Caco-2 (cell line): ENCODE measurements around the gene ZNF407. TPM values are rescaled to one million over a fixed set of nuclear protein-coding genes. Genes with fewer than 3 reads are reported as not detected.

Experiments used
- BruUV-seq: library from RNA; stranded (reverse); fragments of 400-500 nt; replicated peaks from 2 replicates; lab custom pipeline; 2021; lab: Mats Ljungman, UMichigan
- CTCF ChIA-PET: fragments of 300-600 bp; sonication (Branson Sonifier 250); formaldehyde crosslinking; loops from one replicate; lab custom pipeline; 2022; ENCODE audit warnings: antibody characterized with exemption; lab: Charles Lee
- POLR2A ChIA-PET: fragments of 300-600 bp; sonication (Branson Sonifier 250); formaldehyde crosslinking; loops from one replicate; lab custom pipeline; 2022; ENCODE audit warnings: antibody characterized with exemption; lab: Charles Lee
- DNase-seq, 2 experiments: peaks; one replicate each; pipeline versions ENCODE4 v3.0.0 to v3.0.0-alpha.2; 2020 to 2022
- H3K27me3 ChIP-seq: replicated peaks from 2 replicates; pipeline ENCODE4 v1.6.0; 2011; ENCODE audit warnings: low read length; ENCODE audit not compliant: control insufficient read depth, insufficient read depth
- H3K36me3 ChIP-seq: 2 replicates; pipeline ENCODE4 v1.5.1; 2011; ENCODE audit warnings: low read length; ENCODE audit not compliant: control insufficient read depth, insufficient read depth
- H3K4me1 ChIP-seq: fragments of 250-450 bp; sonication (Bioruptor Pico); 2 replicates; pipeline ENCODE4 v1.5.1; 2020; ENCODE audit warnings: mild to moderate bottlenecking
- H3K4me3 ChIP-seq: 2 replicates; pipeline ENCODE4 v1.5.1; 2011; ENCODE audit warnings: low read depth, mild to moderate bottlenecking, control low read depth, low read length
- H3K9me3 ChIP-seq: fragments of 250-450 bp; sonication (Bioruptor Pico); 2 replicates; pipeline ENCODE4 v1.5.1; 2020; ENCODE audit warnings: mild to moderate bottlenecking, moderate library complexity
- H3K27ac Mint-ChIP-seq: one replicate; pipeline ENCODE4 v1.8.0; 2022; ENCODE audit warnings: mixed read lengths; ENCODE audit not compliant: unreplicated experiment
- H3K27me3 Mint-ChIP-seq: one replicate; pipeline ENCODE4 v1.8.0; 2022; ENCODE audit warnings: mixed read lengths; ENCODE audit not compliant: insufficient read depth, unreplicated experiment
- H3K36me3 Mint-ChIP-seq: one replicate; pipeline ENCODE4 v1.8.0; 2022; ENCODE audit warnings: mild to moderate bottlenecking, mixed read lengths; ENCODE audit not compliant: insufficient read depth, unreplicated experiment
- H3K4me1 Mint-ChIP-seq: one replicate; pipeline ENCODE4 v1.8.0; 2022; ENCODE audit warnings: low read depth, mixed read lengths; ENCODE audit not compliant: unreplicated experiment
- H3K4me3 Mint-ChIP-seq: one replicate; pipeline ENCODE4 v1.8.0; 2022; ENCODE audit warnings: mild to moderate bottlenecking, moderate library complexity, mixed read lengths; ENCODE audit not compliant: unreplicated experiment
- H3K9me3 Mint-ChIP-seq: one replicate; pipeline ENCODE4 v1.8.0; 2022; ENCODE audit warnings: mixed read lengths; ENCODE audit not compliant: unreplicated experiment
- intact Hi-C: fragments of 100-400 bp; cut with micrococcal nuclease; formaldehyde crosslinking; loops from one replicate; pipeline ENCODE4 v1.10.0; 2022; ENCODE audit not compliant: unreplicated experiment
- total RNA-seq: library from RNA; stranded (reverse); gene quantifications from 2 replicates; pipeline ENCODE4 v1.2.3, GENCODE V29; 2022
- TF ChIP-seq, protein P1 (sequence below), 2 experiments: fragments of 200-600 bp in 1 of 2; IDR thresholded peaks; 1 replicate in 1 of 2; 2 replicates in 1 of 2; pipeline versions ENCODE4 v1.5.1 to v1.8.0; 2011 to 2022; ENCODE audit warnings: antibody characterized with exemption in 1 of 2, control low read depth in 1 of 2, inconsistent platforms in 1 of 2, low read depth in 1 of 2, low read length in 1 of 2, mild to moderate bottlenecking in 1 of 2, moderate library complexity in 1 of 2; ENCODE audit not compliant: insufficient read depth in 1 of 2, severe bottlenecking in 1 of 2, unreplicated experiment in 1 of 2

ZNF407 gene
- total RNA-seq, 1 experiment from 2014 or later = 4.7 TPM

GRCh38 chr18:75003764-75004690 is 406.4 kb downstream of the ZNF407 start:
- POLR2A ChIA-PET = no interaction called here
- H3K27me3 ChIP-seq = no peaks in the 10 kb centered on the region
- H3K36me3 Mint-ChIP-seq = no peaks in the 10 kb centered on the region
- no peaks in the 10 kb centered on the region for H3K36me3 ChIP-seq
- CTCF ChIA-PET = no interaction called here
- no peaks in the 10 kb centered on the region for H3K4me1 ChIP-seq
- H3K9me3 ChIP-seq = no peaks in the 10 kb centered on the region
- no peaks in the 10 kb centered on the region for H3K9me3 Mint-ChIP-seq
- no peaks in the 10 kb centered on the region for H3K27me3 Mint-ChIP-seq
- no peaks in the 10 kb centered on the region for H3K4me1 Mint-ChIP-seq
- no peak overlapping the region for H3K27ac Mint-ChIP-seq
- no peak overlapping the region for H3K4me3 Mint-ChIP-seq
- no peak overlapping the region for H3K4me3 ChIP-seq
- TF ChIP-seq, protein P1, sequence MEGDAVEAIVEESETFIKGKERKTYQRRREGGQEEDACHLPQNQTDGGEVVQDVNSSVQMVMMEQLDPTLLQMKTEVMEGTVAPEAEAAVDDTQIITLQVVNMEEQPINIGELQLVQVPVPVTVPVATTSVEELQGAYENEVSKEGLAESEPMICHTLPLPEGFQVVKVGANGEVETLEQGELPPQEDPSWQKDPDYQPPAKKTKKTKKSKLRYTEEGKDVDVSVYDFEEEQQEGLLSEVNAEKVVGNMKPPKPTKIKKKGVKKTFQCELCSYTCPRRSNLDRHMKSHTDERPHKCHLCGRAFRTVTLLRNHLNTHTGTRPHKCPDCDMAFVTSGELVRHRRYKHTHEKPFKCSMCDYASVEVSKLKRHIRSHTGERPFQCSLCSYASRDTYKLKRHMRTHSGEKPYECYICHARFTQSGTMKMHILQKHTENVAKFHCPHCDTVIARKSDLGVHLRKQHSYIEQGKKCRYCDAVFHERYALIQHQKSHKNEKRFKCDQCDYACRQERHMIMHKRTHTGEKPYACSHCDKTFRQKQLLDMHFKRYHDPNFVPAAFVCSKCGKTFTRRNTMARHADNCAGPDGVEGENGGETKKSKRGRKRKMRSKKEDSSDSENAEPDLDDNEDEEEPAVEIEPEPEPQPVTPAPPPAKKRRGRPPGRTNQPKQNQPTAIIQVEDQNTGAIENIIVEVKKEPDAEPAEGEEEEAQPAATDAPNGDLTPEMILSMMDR (IDR thresholded peaks at IDR 0.05; ENCODE audit: insufficient read depth in 1 of 2, low read depth in 1 of 2, low read length in 1 of 2, severe bottlenecking in 1 of 2, unreplicated experiment in 1 of 2) = no peak
- no peak for DNase-seq
- intact Hi-C loops = no loop called here
- no TSS peak for BruUV-seq

GRCh38 chr18:75005626-75006025 is 408.0 kb downstream of the ZNF407 start:
- Mint-ChIP-seq H3K9me3 (no peaks in the 10 kb centered on the region), H3K4me3 (no peak overlapping the region), H3K4me1 (no peaks in the 10 kb centered on the region), H3K27ac (no peak overlapping the region), H3K36me3 (no peaks in the 10 kb centered on the region), H3K27me3 (no peaks in the 10 kb centered on the region)
- H3K4me3 ChIP-seq = no peak overlapping the region
- no peaks in the 10 kb centered on the region for H3K27me3 ChIP-seq
- no TSS peak for BruUV-seq
- no peaks in the 10 kb centered on the region for H3K9me3 ChIP-seq
- no peaks in the 10 kb centered on the region for H3K36me3 ChIP-seq
- no peaks in the 10 kb centered on the region for H3K4me1 ChIP-seq
- intact Hi-C loops = no loop called here
- TF ChIP-seq, protein P1 (IDR thresholded peaks at IDR 0.05; ENCODE audit: insufficient read depth in 1 of 2, low read depth in 1 of 2, low read length in 1 of 2, severe bottlenecking in 1 of 2, unreplicated experiment in 1 of 2) = no peak
- DNase-seq = no peak
- ChIA-PET POLR2A (no interaction called here), CTCF (no interaction called here)

- no peaks in the 10 kb centered on the region for H3K4me1 Mint-ChIP-seq
- H3K36me3 ChIP-seq = no peaks in the 10 kb centered on the region
- no peaks in the 10 kb centered on the region for H3K9me3 Mint-ChIP-seq
- no peak for DNase-seq
- no peaks in the 10 kb centered on the region for H3K4me1 ChIP-seq
- BruUV-seq = no TSS peak
- no peaks in the 10 kb centered on the region for H3K27me3 Mint-ChIP-seq
- H3K36me3 Mint-ChIP-seq = no peaks in the 10 kb centered on the region
- H3K27me3 ChIP-seq = no peaks in the 10 kb centered on the region
- intact Hi-C loops = no loop called here
- CTCF ChIA-PET = no interaction called here
- H3K4me3 ChIP-seq = no peak overlapping the region
- H3K9me3 ChIP-seq = no peaks in the 10 kb centered on the region
- no peak overlapping the region for H3K27ac Mint-ChIP-seq
- TF ChIP-seq, protein P1 (IDR thresholded peaks at IDR 0.05; ENCODE audit: insufficient read depth in 1 of 2, low read depth in 1 of 2, low read length in 1 of 2, severe bottlenecking in 1 of 2, unreplicated experiment in 1 of 2) = no peak
- H3K4me3 Mint-ChIP-seq = no peak overlapping the region
- POLR2A ChIA-PET = no interaction called here
Measured at GRCh38 chr18:75008186-75008585, 410.5 kb downstream of the ZNF407 start.
